ENCODE measurements around the gene CDK15.

CDK15 gene

GRCh38 chr2:201857326-201857725, 51.0 kb downstream of the CDK15 start:
- TF ChIP-seq TAF1 (IDR thresholded peaks at IDR 0.05; ENCODE audit: borderline replicate concordance, low read depth, low read length) (no peak), POLR2A (IDR thresholded peaks at IDR 0.05; ENCODE audit: low read depth, low read length) (no peak), POLR2AphosphoS5 (IDR thresholded peaks at IDR 0.05; ENCODE audit: low read depth, low read length) (no peak)
- DNase-seq (ENCODE audit: insufficient read length), result no peak
- FAIRE-seq, result no peak

DNA sequence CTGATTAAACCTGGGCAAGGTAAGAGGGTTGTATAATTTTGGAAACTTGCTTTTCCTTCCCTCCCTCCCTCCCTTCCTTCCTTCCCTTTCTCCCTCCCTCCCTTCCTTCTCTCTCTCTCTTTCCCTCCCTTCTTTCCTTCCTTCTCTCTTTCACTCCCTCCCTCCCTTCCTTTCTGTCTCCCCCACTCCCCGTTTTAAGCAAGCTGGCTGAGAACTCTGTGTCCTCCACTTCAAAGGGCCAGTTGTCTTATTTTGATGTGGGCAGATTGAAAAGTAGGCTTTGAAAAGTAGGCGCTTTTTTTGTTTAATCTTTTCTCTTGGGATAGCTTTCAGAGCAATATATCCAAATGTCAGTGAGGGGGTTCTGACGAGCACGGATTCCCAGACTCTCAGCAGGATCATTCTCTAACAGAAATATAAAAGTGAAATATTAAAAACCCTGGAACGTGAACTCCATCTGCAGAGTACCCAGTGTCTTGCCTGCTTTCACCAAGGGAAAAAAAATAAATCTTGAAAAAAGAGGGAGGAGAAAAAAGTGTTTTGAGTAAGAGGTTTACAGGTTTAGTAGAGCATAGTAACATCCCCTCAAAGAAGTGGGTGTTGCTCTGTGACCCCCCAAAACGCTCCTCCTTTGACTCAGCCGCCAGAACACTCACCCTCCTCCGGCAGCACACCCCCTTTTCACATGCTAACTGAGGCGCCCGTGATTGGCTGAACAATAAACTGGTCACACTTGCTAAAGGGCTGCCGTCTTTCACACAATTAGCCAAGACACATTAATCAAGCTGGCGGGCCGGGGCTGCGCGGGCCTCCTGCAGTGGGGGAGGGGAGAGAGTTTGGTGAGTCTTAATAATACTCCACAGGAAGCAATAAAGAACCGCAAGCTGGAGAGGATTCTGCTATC, 52.2 kb downstream of the CDK15 start:
- DNase-seq (ENCODE audit: insufficient read length) (no peak), FAIRE-seq (no peak)
- no peak for TF ChIP-seq POLR2A (IDR thresholded peaks at IDR 0.05; ENCODE audit: low read depth, low read length)
- TF ChIP-seq TAF1 (IDR thresholded peaks at IDR 0.05; ENCODE audit: borderline replicate concordance, low read depth, low read length), result no peak
- no peak for TF ChIP-seq POLR2AphosphoS5 (IDR thresholded peaks at IDR 0.05; ENCODE audit: low read depth, low read length)

DNA sequence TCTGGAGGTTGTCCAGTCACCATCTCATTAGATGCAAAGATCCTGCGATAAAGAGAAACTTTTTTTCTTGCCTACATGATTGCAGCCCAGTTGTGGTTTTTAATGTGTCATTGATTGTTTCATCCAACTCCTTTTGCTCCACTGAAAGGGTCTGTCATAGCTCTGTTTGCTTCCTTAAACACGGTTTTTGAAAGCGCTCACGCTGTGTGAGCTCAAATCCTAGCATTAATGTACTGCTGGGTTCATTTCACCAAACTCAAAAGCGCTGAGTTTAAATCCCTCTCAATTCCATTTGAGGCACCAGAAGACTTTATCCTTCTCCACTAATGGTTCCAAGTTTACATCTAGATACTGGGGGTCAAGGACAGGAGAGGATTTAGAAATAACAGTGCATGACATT, 53.6 kb downstream of the CDK15 start:
- no peak for TF ChIP-seq POLR2AphosphoS5 (IDR thresholded peaks at IDR 0.05; ENCODE audit: low read depth, low read length)
- TF ChIP-seq TAF1 (IDR thresholded peaks at IDR 0.05; ENCODE audit: borderline replicate concordance, low read depth, low read length), result no peak
- TF ChIP-seq POLR2A (IDR thresholded peaks at IDR 0.05; ENCODE audit: low read depth, low read length), result no peak
- DNase-seq (ENCODE audit: insufficient read length), result no peak
- no peak for FAIRE-seq

GRCh38 chr2:201860636-201861066, 54.3 kb downstream of the CDK15 start:
- DNase-seq (ENCODE audit: insufficient read length) (peak; percentile 24), FAIRE-seq (peak; percentile 86)
- TF ChIP-seq POLR2AphosphoS5 (IDR thresholded peaks at IDR 0.05; ENCODE audit: low read depth, low read length) (no peak), POLR2A (IDR thresholded peaks at IDR 0.05; ENCODE audit: low read depth, low read length) (no peak), TAF1 (IDR thresholded peaks at IDR 0.05; ENCODE audit: borderline replicate concordance, low read depth, low read length) (no peak)

DNA sequence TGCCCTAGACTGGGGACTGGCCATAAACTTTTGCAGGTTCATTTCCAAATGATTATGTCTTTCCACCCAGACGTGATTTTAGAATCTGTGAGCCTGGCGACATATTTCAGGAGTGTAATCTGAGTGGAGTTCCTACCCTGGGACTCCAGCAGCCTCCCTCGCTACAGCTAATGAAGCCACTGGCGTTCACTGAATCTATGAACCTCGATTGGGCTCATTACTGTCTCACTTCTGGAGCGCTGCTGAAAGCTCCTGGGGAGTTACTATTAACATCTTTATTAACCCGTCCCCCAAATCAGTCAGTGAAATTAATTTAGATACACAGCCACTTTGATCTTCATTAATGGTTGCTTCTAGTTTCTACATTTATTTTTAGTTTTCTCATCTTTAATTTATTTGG, 56.5 kb downstream of the CDK15 start:
- no peak for DNase-seq (ENCODE audit: insufficient read length)
- no peak for FAIRE-seq
- TF ChIP-seq POLR2A (IDR thresholded peaks at IDR 0.05; ENCODE audit: low read depth, low read length) (no peak), TAF1 (IDR thresholded peaks at IDR 0.05; ENCODE audit: borderline replicate concordance, low read depth, low read length) (no peak), POLR2AphosphoS5 (IDR thresholded peaks at IDR 0.05; ENCODE audit: low read depth, low read length) (no peak)

GRCh38 chr2:201866643-201867473, 60.5 kb downstream of the CDK15 start:
- FAIRE-seq, result no peak
- TF ChIP-seq TAF1 (IDR thresholded peaks at IDR 0.05; ENCODE audit: borderline replicate concordance, low read depth, low read length) (no peak), POLR2A (IDR thresholded peaks at IDR 0.05; ENCODE audit: low read depth, low read length) (no peak), POLR2AphosphoS5 (IDR thresholded peaks at IDR 0.05; ENCODE audit: low read depth, low read length) (no peak)
- DNase-seq (ENCODE audit: insufficient read length), result no peak

GRCh38 chr2:201871471-201871870, 65.1 kb downstream of the CDK15 start:
- no peak for DNase-seq (ENCODE audit: insufficient read length)
- no peak for FAIRE-seq
- TF ChIP-seq POLR2A (IDR thresholded peaks at IDR 0.05; ENCODE audit: low read depth, low read length) (no peak), TAF1 (IDR thresholded peaks at IDR 0.05; ENCODE audit: borderline replicate concordance, low read depth, low read length) (no peak), POLR2AphosphoS5 (IDR thresholded peaks at IDR 0.05; ENCODE audit: low read depth, low read length) (no peak)

DNA sequence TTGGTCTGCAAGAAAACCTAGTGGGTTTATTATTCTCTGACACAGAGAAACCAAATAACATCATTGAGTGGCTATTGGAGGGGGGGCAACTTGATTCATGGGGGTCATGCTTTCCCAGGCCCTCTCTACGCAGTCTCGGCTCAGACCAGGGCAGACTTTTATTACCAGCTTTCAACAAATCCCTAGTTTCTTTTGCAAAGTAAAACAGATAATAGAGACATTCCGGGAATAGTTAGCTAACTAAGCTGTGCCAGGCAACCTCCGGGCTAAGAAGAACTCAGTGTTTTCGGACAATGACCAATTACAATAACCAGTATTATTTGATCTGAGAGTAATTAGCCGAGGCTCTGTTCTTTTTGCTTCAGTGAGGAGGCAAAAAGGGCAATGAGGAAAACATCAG, 66.3 kb downstream of the CDK15 start:
- no peak for TF ChIP-seq POLR2A (IDR thresholded peaks at IDR 0.05; ENCODE audit: low read depth, low read length)
- no peak for TF ChIP-seq TAF1 (IDR thresholded peaks at IDR 0.05; ENCODE audit: borderline replicate concordance, low read depth, low read length)
- TF ChIP-seq POLR2AphosphoS5 (IDR thresholded peaks at IDR 0.05; ENCODE audit: low read depth, low read length), result no peak
- no peak for FAIRE-seq
- no peak for DNase-seq (ENCODE audit: insufficient read length)

DNA sequence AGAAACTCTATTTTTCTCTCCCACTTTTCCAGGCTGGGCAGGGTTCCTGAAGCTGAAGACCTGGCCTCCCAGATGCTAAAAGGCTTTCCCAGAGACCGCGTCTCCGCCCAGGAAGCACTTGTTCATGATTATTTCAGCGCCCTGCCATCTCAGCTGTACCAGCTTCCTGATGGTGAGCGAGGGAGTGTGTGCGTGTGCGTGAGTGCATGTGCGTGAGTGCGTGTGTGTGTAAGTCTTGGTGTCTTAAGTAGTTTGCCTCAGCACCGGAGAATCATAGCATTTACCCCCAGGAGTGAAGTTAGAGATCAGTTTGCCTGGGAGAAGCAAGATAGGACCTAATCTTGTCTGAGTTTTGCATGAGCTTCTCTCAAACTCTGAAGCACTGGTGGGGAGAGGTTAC, 73.7 kb downstream of the CDK15 start:
- TF ChIP-seq TAF1 (IDR thresholded peaks at IDR 0.05; ENCODE audit: borderline replicate concordance, low read depth, low read length) (no peak), POLR2AphosphoS5 (IDR thresholded peaks at IDR 0.05; ENCODE audit: low read depth, low read length) (no peak), POLR2A (IDR thresholded peaks at IDR 0.05; ENCODE audit: low read depth, low read length) (no peak)
- DNase-seq (ENCODE audit: insufficient read length) (no peak), FAIRE-seq (no peak)

DNA sequence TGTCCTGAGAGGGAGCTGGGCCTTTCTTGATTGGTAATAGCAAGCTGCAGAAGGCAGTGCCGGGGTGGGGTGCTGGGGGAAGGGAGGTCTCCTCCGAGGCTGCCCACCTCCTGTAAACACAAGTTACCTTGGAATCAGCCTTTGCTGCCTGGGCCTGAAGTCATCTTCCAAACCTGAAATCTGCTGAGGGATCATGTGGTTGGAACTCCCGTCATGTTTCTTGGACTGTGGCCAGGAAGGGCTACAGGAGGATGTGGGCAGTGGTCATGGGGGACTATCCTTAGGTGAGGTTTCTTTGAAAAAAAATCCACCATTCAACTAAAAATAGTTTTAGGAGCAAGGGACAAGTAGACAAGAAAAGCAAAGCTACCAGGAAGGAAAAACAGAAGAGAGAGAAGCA, 74.2 kb downstream of the CDK15 start:
- DNase-seq (ENCODE audit: insufficient read length), result no peak
- FAIRE-seq, result peak; percentile 53
- no peak for TF ChIP-seq POLR2AphosphoS5 (IDR thresholded peaks at IDR 0.05; ENCODE audit: low read depth, low read length)
- no peak for TF ChIP-seq TAF1 (IDR thresholded peaks at IDR 0.05; ENCODE audit: borderline replicate concordance, low read depth, low read length)
- no peak for TF ChIP-seq POLR2A (IDR thresholded peaks at IDR 0.05; ENCODE audit: low read depth, low read length)

GRCh38 chr2:201880993-201881611, 74.8 kb downstream of the CDK15 start:
- FAIRE-seq, result no peak
- TF ChIP-seq TAF1 (IDR thresholded peaks at IDR 0.05; ENCODE audit: borderline replicate concordance, low read depth, low read length), result no peak
- TF ChIP-seq POLR2AphosphoS5 (IDR thresholded peaks at IDR 0.05; ENCODE audit: low read depth, low read length), result no peak
- TF ChIP-seq POLR2A (IDR thresholded peaks at IDR 0.05; ENCODE audit: low read depth, low read length), result no peak
- no peak for DNase-seq (ENCODE audit: insufficient read length)
